ENCODE data around the gene PXYLP1.
A peak's percentile ranks its signal among the peaks of the same experiment; 100 is the strongest.
"Not testable (repeated sequence)": the region's sequence is repeated elsewhere in the genome, so short reads cannot be mapped to it uniquely, and the experiment has no call there.

Gene PXYLP1, protein sequence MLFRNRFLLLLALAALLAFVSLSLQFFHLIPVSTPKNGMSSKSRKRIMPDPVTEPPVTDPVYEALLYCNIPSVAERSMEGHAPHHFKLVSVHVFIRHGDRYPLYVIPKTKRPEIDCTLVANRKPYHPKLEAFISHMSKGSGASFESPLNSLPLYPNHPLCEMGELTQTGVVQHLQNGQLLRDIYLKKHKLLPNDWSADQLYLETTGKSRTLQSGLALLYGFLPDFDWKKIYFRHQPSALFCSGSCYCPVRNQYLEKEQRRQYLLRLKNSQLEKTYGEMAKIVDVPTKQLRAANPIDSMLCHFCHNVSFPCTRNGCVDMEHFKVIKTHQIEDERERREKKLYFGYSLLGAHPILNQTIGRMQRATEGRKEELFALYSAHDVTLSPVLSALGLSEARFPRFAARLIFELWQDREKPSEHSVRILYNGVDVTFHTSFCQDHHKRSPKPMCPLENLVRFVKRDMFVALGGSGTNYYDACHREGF

DNA sequence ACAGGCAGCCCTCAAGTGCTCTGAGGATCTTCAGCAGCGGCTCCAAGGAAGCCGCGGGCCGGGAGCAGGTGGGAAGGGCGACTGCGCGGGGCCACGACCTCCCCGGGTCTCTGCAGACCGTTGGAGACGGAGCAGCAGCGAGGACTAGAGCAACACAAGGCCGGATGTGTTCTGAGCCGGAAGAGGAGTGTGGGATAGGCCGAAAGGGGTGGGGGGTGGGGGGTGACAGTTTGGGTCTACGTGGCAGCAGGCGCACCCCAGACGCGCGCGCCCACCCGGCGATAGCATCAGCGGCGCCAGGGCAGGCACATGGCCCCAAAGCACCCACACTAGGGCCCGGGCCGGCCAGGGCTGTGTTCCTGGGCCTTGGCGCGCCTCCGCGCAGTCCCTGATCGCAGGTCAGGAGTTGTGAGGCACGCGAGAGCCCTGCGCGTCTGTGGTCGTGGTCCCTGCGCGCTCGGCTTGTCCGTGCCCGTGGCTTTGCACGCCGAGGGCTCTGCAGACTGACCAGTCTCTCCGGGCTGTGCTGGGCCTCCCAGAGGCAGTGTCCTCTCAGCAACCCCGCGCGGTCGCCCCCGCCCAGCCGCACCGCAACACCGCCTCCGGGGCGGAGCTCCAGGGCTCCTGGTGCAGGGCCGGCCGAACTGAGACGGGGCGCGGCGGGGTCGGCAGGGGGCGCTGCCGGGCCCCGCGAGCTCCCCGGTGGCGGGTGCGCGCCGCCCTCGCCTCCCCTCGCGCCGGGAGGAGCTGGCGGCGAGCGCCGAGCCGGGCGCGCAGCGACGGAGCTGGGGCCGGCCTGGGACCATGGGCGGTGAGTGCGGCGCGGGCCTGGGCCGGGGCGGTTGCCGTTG, at the start of gene PXYLP1:
Gene PXYLP1, plus strand, starts transcription at position 725 of the 851 bp plus-strand sequence. CDS start 28,351 bp downstream, outside the sequence.
- peak; percentile 45 for DNase-seq

DNA sequence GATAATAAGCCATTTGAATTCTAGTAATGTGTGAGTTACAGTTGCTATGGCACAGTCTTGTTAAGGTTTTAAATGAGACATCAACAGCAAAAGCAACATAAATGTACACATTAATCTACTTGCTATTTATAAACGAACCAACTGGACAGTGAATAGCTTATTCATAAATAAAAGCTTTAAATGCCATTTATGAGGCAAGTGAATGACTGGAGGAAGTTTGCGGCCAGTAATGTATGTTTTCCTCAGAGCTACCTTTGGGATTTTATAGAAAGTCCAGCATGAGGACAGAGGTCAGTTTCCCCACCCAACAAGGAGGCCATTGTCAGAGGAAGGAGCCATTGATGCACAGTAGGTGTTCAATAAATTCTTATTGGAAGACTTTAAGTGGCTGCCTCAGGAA, 48.0 kb upstream of the PXYLP1 start:
- DNase-seq = no peak

DNA sequence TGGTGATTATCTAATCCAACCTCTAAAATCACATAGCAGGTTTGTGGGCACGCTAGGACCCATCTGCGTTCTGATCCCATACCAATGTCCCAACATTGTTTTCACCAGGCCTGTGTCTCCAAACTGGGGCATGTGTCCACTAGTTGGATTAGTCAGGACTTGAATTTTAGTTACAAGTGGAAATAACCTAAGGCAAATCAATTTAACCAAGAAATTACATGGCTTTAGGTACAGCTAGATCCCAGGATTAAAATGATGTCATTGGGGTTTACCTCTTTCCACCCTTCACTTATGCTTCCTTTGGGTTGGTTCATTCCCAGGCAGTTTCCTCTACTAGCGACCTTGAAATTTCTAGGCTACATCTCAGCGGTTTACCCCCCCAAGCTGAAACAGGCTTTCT, 47.2 kb upstream of the PXYLP1 start:
- no peak for DNase-seq

DNA sequence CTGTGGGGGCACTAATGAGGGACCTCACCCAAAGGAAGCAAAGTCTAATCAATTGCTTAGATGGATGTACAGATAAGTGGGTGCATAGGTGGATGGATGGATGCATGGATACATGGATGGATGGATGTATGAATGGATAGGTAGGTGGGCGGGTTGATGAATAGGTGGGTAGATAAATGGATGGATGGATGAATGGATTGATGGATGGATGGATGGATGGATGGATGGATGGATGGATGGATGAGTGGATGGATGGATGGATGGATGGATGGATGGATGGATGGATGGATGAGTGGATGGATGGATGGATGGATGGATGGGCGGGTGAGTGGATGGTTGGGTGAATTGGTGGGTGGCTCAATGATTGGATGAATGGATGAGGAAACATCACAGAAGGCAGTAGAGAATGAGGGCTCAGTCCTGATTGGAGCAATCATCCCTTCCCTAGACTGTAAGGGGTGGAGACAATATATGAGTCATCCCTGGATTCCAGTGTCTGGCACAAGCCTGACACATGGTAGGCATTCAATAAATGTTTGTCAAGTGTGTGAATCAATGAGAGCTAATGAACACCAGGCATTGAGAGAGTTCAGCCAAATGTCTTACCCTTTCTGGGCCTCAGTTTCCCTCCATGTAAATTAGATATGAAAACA, 40.4 kb upstream of the PXYLP1 start:
- no peak for DNase-seq

DNA sequence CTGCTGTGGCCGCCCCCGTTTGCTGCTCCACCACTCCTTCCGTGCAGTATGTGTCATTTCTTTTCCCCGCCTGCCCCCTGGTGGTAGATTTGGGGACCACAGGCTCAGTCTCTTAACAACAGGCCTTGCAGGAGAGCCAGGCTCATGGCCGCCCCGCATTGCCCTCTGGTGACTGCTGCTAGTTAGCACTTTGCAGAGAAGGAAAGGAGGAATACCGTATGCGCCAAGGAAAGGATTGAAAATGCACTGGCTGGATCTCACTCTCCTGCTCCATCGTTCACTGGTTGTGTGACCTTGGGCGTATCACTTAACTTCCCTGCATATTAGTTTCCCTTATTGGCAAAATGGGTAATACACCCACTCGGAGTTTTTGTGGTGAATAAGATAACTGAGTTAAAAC, 39.3 kb upstream of the PXYLP1 start:
- DNase-seq = peak; percentile 78

DNA sequence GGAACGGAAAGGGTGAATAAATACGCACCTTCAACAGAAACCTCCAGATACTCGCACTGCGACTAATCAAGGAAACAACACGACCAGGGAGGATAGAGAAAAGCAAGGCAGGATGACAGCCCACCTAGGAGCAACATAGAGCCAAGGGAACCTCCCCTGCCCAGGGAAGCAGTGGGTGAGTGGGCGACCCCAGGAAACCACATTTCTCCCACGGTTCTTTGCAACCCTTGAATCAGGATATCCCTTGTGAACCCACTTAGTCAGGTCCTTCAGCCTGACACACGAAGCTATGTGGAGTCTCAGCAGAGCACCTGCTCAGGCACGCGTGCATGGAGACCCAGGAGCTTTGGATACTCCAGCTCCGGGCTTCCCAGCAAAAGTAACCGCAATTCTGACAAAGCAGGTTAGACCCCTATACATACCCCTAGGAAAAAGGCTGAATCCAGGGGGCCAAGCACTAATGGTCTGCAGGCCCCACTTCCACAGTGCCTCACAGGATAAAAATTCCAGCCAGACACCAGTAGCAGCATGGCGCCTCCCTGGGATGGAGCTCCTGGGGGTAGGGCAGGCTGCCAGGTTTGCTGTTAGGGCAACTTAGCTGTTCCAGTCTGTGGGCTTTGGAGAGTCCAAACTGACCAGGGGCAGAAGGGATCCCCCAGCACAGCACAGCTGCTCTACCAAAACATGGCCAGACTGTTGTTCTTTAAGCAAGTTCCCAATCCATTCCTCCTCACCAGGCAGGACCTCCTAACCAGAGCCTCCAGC, 38.4 kb upstream of the PXYLP1 start:
- no peak for DNase-seq

DNA sequence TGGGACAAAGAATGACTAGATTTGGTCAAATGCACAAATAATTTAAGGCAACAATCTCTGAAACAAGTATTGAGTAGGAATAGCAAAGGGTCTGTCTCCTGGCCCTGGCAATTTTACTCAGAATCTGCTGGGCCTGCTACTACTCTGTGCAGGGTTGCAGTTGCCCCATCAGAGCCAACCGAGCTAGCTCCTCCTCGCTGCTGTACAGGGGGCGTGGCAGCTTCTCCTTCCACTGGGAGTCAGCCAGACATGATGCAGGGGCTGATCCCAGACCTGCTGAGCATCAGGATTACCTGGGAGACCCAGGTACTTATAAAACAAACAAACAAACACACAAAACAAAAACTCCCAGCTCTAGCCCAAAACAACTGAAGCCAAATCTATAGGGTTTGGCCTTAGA, 30.5 kb upstream of the PXYLP1 start:
- no peak for DNase-seq

DNA sequence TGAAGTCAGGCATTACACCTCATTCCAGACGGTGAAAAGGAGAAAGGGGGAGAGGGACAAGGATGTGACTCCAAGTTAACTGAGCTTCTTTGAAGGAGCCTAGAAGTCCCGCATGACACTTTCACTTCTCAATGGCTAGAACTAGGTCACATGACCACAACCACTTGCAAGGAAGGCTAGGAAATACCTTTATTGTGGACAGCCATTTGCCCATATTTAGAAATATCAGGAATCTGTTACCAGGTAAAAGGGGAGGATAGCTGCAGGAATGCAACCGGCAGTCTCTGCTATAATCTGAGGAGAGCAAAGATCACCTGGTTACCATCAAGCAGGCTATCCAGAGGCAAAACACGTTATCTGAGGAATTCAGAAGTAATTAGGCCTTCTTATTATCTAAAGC, 28.9 kb upstream of the PXYLP1 start:
- no peak for DNase-seq

DNA sequence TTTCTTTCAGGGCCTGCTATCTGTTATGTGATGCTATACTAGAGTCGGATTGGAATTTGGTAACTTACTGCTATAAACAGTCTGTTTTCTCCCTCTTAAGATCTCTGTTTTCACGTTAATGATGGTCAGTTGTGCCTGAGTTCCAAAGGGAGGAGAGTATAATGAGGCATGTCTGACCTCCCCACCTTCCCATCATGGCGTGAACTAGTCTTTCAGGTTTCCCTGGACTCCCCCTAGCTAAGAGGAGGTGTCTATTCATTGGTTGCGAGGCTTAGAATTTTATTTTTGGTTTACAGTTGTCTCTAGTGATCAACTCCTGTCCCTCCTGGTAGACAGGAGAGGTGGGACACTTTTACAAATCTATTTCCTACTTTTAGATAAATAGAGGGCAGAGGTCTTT, 27.8 kb upstream of the PXYLP1 start:
- DNase-seq = no peak

DNA sequence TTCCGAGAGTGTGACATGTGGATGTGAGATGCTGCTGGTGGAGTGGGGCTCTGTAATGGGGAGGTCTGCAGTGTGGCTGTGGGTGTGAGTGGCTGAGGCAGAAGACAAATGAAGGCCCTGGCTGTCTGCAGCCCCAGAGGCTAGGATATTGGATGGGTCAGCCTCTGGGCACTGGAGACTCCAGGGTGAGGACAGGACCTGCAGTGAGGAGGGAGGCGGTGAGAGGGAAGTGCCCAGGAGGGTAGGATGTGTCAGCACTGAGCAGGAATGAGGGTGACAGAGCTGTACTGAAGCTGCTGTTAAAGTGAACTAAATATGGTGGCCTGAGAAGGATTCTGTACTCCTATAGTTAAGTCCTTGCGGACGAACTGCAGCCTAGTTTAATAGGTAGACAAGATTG, 27.3 kb upstream of the PXYLP1 start:
- DNase-seq = no peak

DNA sequence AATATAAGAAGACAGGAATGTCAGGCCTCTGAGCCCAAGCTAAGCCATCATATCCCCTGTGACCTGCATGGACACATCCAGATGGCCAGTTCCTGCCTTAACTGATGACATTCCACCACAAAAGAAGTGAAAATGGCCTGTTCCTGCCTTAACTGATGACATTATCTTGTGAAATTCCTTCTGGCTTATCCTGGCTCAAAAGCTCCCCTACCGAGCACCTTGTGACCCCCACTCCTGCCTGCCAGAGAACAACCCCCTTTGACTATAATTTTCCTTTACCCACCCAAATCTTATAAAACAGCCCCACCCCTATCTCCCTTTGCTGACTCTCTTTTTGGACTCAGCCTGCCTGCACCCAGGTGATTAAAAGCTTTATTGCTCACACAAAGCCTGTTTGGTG, 20.3 kb upstream of the PXYLP1 start:
- DNase-seq = not testable (repeated sequence)

DNA sequence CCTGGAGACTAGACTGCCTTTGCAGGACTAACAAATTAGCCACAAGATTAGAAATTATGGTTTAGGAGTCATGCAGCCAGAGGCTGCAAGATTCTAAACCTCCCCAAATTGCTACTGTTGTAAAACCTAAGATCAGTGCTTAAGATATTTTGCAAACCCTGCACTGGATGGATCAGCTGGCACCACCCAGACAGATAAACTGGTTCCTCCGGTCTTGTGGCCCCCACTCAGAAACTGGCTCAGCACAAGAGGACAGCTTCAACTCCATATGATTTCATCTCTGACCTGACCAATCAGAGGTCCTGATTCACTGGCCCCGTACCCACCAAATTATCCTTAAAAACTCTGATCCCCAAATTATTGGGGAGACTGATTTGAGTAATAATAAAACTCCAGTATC, 19.5 kb upstream of the PXYLP1 start:
- DNase-seq = no peak

DNA sequence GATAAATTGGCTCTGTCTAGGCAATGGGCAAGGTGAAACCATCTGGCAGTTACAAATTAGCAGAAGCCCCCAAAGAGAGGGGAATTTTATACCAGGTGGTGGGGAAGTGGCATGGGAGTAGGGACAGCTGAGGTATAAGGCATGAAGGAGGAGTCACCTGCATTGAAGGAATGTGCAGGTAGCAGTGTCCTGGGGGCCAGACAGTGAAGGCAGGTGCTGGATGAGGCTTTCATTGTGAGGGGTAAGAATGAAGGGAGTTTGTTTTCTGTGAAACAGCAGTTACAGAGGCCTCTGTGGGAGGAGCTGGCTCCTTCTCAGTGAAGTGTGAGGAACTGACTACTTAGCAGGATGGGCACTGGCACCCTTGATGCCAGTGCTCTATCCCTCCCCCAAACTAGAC, 19.1 kb upstream of the PXYLP1 start:
- DNase-seq = no peak

DNA sequence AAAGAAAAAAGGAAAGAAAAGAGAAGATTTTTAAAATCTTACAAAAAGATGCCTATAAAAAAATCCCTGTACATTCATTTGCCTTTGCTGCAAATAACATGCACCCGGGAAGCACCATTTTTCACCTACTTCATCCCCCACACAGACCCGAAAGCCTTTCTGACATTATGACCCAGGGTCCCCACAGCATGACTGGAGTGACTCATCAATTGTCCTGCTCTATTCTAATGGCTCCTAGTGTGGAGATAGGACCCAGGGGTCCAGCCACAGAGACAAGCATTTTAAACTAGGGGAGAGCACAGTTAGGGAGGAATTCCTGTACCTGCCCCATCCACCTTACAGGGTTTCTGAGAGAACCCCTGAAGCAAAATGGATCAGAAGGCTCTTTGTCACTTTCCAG, 14.7 kb upstream of the PXYLP1 start:
- DNase-seq = no peak

DNA sequence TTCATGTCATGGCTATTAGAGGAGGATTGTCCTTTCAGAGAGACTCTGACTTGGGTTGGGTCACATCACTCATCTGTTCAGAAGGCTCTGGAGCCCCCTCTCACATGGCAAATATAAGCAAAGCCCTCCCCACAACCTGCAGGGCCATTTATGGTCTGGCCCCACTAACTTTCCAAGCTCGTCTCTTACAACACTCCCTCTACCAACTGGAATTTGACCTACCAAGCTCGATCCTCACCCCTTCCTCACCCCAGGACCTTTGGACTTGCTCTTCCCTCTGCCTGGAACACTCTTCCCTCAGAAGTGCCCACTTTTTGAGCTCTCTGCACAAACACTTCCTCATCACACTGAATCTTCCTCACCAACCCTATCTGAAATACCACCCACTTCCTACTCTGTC, 14.2 kb upstream of the PXYLP1 start:
- DNase-seq = no peak

DNA sequence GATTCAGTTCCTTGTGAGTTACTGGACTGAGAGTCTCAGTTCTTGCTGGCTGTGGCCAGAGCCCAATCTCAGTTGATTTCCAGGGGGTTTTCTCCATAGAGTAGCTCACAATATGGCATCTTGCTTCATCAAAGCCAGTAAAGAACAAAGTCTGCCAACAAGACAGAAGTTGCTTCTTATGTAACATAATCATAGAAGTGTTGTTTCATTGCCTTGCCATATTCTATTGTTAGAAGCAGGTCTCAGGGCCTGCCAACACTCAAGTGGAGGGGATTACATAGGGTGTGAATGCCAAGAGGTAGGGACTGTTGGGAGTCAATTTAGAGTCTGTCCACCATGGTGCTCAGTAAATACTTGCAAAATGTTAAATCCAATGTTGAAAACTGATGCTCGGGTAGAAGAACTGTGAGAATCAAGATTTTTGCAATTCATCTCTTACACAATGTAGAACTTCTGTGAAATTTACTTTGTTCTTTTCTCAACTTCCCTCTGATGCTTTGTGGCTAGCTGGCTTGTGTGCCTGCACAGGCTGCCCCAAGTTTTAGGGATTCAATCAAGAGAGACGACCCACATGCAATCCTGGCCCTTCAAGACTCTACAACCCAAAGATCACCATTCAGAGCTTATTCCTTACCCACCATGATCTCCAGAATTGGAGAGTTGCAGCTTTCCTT, 13.3 kb upstream of the PXYLP1 start:
- no peak for DNase-seq

DNA sequence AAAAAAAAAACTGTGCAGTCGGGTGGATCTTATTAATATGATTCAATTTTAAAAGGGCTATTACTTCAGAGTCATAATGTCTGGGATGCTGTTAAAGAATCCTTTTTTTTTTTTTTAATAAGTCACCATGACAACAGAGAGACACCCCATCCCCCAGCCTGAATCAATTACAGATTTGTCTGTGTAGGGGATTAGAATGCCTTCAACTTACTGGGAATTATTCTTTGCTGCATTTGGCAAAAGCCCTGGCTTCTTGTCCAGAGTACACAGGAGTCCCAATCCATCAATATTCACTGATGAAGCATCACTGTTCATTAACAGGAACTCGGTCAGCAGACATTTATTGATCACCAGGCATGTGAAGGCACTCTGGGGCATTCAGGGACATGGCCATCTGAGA, 12.7 kb upstream of the PXYLP1 start:
- no peak for DNase-seq

DNA sequence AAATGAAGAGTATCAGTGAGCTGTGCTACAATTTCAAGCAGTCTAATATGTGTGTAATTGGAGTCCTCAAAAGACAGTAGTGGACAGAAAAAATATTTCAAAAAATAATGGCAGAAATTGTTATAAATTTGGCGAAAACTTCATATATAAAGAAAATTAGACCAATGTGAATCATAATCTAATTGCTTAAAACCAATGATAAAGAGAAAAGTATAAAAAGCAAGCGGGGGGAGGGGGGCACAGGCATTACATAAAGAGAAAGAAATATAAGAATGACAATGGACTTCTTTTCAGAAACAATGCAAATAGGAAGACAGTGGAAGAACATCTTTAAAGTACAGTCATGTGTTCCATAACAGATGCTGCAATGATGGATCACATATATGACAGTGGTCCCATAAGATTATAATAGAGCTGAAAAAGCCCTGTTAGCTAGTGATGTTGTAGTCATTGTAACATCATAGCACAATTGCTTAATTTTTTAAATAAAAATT, 7.9 kb upstream of the PXYLP1 start:
- no peak for DNase-seq

DNA sequence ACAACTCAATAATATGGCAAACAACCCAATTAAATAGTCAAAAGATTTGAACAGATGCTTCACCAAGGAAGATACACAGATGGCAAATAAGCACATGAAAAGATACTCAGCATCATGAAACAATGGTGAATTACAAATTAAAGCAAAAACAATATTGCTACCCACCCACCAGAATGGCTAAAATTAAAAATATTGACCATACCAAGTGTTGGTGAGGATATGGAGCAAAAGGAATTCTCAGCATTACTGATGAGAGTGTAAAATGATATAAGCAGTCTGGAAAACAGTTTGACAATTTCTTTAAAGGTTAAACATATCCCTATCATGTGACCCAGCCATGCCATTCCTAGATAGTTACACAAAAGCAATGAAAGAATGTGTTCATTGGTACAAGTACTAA, 5.7 kb upstream of the PXYLP1 start:
- no peak for DNase-seq

DNA sequence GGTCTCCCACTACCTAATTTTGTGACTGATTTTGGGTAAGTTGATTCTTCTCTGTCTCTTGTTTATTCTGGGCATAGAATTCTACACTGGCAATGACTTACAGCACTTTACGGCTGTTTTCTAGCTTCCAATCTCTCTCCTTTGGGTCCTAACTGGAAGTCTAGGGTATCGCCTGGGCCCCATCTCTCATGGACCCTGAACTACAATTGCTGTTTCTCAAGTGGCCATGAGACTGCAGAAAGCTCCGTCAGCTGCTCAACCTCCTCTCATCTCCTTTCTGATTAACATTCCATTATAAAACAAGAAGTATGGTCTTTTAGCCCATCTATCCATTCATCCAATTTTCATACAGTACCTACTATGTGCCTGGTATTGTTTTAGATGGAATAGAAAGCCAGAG, 4.4 kb upstream of the PXYLP1 start:
- no peak for DNase-seq

DNA sequence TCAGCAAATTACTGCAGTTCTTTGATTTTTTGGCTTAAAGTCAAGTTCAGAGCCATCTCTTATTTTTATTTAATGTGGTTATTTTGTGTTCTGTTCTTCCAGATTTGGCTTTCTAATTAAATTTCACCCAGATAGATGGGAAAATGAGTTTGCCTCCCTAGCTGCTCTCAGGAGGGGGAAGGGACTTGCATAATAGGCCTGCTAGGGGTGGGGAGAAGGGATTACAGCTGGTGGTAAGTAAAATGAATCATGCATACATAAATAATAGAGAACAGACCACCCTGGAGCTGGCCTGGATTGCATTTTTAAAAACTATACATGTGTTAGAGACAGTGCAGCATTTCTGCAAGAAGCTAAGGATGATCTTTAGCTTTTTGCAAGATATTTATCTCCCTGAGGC, 3.9 kb upstream of the PXYLP1 start:
- no peak for DNase-seq

DNA sequence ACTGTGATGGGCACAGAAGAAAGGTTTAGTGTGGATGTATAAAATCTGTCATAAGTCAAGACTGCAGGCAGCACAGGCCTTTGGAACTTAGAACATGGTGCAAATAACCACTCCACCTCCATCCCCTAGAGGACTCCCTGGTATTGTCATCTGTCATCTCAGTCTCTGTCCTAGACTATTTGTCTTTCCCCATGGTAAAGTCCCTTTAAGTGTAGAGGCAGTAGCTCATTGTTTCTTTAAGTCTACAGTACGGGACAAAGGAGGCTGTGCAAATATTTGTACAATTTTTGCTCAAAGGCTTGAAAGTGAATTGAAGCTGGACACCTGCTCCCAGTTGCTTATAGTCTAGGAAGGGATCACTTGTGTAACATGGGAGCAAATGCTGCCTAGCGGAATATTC, 3.2 kb upstream of the PXYLP1 start:
- no peak for DNase-seq

Measured in DMS79 (cell line).